HG03039 (cell line): ENCODE measurements around the gene NPC1L1.
A peak's percentile ranks its signal among the peaks of the same experiment; 100 is the strongest.
"Not testable (repeated sequence)": the region's sequence is repeated elsewhere in the genome, so short reads cannot be mapped to it uniquely, and the experiment has no call there.

Experiments
- ATAC-seq: cut with Tn5 transposase; IDR thresholded peaks from one replicate; pipeline ENCODE4 v1.9.1; 2021; ENCODE audit warnings: mild to moderate bottlenecking, moderate library complexity; ENCODE audit not compliant: unreplicated experiment

The NPC1L1 gene

GRCh38 chr7:44508328-44509030 is 32.7 kb downstream of the NPC1L1 start:
- no peak for ATAC-seq

- not testable (repeated sequence) for ATAC-seq
These were observed 34.4 kb downstream of the NPC1L1 start for GRCh38 chr7:44506592-44507288.

GRCh38 chr7:44505595-44505994 is 35.5 kb downstream of the NPC1L1 start:
- no peak for ATAC-seq

GRCh38 chr7:44498230-44498954 is 42.7 kb downstream of the NPC1L1 start:
- no peak for ATAC-seq

- no peak for ATAC-seq
These were observed 43.7 kb downstream of the NPC1L1 start for GRCh38 chr7:44497155-44498027.

GRCh38 chr7:44496385-44496784 is 44.7 kb downstream of the NPC1L1 start:
- no peak for ATAC-seq

GRCh38 chr7:44494960-44495359 is 46.2 kb downstream of the NPC1L1 start:
- no peak for ATAC-seq

GRCh38 chr7:44491229-44491628 is 49.9 kb downstream of the NPC1L1 start:
- no peak for ATAC-seq

GRCh38 chr7:44490351-44491200 is 50.6 kb downstream of the NPC1L1 start, which contains the start of gene NUDCD3:
NUDCD3 (minus strand) TSS chr7:44490658; CDS start chr7:44490600, 58 bp downstream.
- ATAC-seq = peak; percentile 93

GRCh38 chr7:44489955-44490350 is 51.2 kb downstream of the NPC1L1 start:
- ATAC-seq = peak; percentile 20

GRCh38 chr7:44488955-44489354 is 52.2 kb downstream of the NPC1L1 start:
- ATAC-seq = no peak

- ATAC-seq = no peak
These were observed 54.4 kb downstream of the NPC1L1 start for GRCh38 chr7:44486693-44487092.

- no peak for ATAC-seq
These were observed 55.1 kb downstream of the NPC1L1 start for GRCh38 chr7:44486001-44486400.

GRCh38 chr7:44484482-44485313 is 56.4 kb downstream of the NPC1L1 start:
- no peak for ATAC-seq

- no peak for ATAC-seq
These were observed 58.3 kb downstream of the NPC1L1 start for GRCh38 chr7:44482502-44483485.

- ATAC-seq = no peak
These were observed 63.2 kb downstream of the NPC1L1 start for GRCh38 chr7:44477938-44478337.

- ATAC-seq = peak; percentile 64
These were observed 63.9 kb downstream of the NPC1L1 start for GRCh38 chr7:44477063-44477830.
